Prostate gland (tissue), 2 donors: ENCODE data around the gene E2F3. TPM values are rescaled to one million over a fixed set of nuclear protein-coding genes. Genes with fewer than 3 reads are reported as not detected.

ENCODE experiments used
- DNase-seq: peaks from one replicate; pipeline ENCODE4 v3.0.0-alpha.2; 2019; ENCODE audit warnings: low spot score
- H3K27ac ChIP-seq, 2 donors: fragments of 200-600 bp; sonication (generic); 2 replicates each; pipeline ENCODE4 v1.5.1; 2017 to 2019
- H3K27me3 ChIP-seq: fragments of 200-600 bp; sonication (generic); replicated peaks from 2 replicates; pipeline ENCODE4 v1.5.1; 2019; ENCODE audit not compliant: insufficient read depth
- H3K36me3 ChIP-seq, 2 donors: fragments of 200-600 bp; sonication (generic); 1 replicate in 1 of 2; 2 replicates in 1 of 2; pipeline versions ENCODE4 v1.5.1 to v1.8.1; 2017 to 2019
- H3K4me1 ChIP-seq: fragments of 200-600 bp; sonication (generic); replicated peaks from 2 replicates; pipeline ENCODE4 v1.5.1; 2019
- H3K4me3 ChIP-seq, 2 donors: fragments of 200-600 bp; sonication (generic); 2 replicates each; pipeline ENCODE4 v1.5.1; 2017 to 2019
- H3K9me3 ChIP-seq: fragments of 200-600 bp; sonication (generic); 2 replicates; pipeline ENCODE4 v1.5.1; 2017
- CTCF ChIP-seq, 4 experiments: fragments of 200-600 bp in 2 of 4; fragments of 450-650 bp in 2 of 4; sonication (generic) in 2 of 4; IDR thresholded peaks; 1 replicate in 3 of 4; 2 replicates in 1 of 4; pipeline ENCODE4 v1.5.1; 2016 to 2019; ENCODE audit warnings: antibody characterized with exemption in 4 of 4, mild to moderate bottlenecking in 2 of 4, moderate library complexity in 2 of 4
- POLR2A ChIP-seq: fragments of 450-650 bp; IDR thresholded peaks from one replicate; pipeline ENCODE4 v1.6.1; 2016; ENCODE audit warnings: antibody characterized with exemption, mild to moderate bottlenecking
- POLR2AphosphoS5 ChIP-seq: sonication (generic); formaldehyde crosslinking; IDR thresholded peaks from one replicate; pipeline ENCODE4 v1.6.1; 2017; ENCODE audit warnings: antibody characterized with exemption
- WGBS: methylation state at CpG from one replicate; pipeline ENCODE4 v1.1.5; 2018; 5-methylcytosine and 5-hydroxymethylcytosine counted together
- intact Hi-C: fragments of 100-400 bp; cut with DNase I; formaldehyde crosslinking; loops from one replicate; pipeline ENCODE4 v1.14.2; 2022
- total RNA-seq, 2 donors: library from RNA; depleted of rRNA; stranded (reverse); fragments of >200 nt; gene quantifications; one replicate each; pipeline ENCODE4 v1.1.0, GENCODE V29; 2016

Gene E2F3
- total RNA-seq, 2 donors from 2014 or later: 3.7 to 5.5 TPM

GRCh38 chr6:20370393-20370792, 31.3 kb upstream of the E2F3 start:
- no peak for DNase-seq
- H3K4me3 ChIP-seq: no peak overlapping the region
- intact Hi-C loops: no loop called here
- TF ChIP-seq POLR2A: no peak
- no peak for TF ChIP-seq CTCF (IDR thresholded peaks at IDR 0.05)
- no peak for TF ChIP-seq POLR2AphosphoS5
- no peaks in the 10 kb centered on the region for H3K27me3 ChIP-seq
- no peak overlapping the region for H3K27ac ChIP-seq
- 92% methylated on average over 2 of the region's 2 CpGs for WGBS
- H3K36me3 ChIP-seq: no peaks in the 10 kb centered on the region
- H3K4me1 ChIP-seq: no peaks in the 10 kb centered on the region
- H3K9me3 ChIP-seq: no peaks in the 10 kb centered on the region

- Histone ChIP-seq H3K36me3 (no peaks in the 10 kb centered on the region), H3K4me3 (no peak overlapping the region), H3K27me3 (no peaks in the 10 kb centered on the region), H3K4me1 (no peaks in the 10 kb centered on the region), H3K27ac (no peak overlapping the region), H3K9me3 (no peaks in the 10 kb centered on the region)
- DNase-seq: no peak
- TF ChIP-seq POLR2A (no peak), POLR2AphosphoS5 (no peak), CTCF (IDR thresholded peaks at IDR 0.05) (no peak)
- intact Hi-C loops: no loop called here
- WGBS: 85% methylated on average over 4 of the region's 4 CpGs
Observed at GRCh38 chr6:20370801-20371200, 30.9 kb upstream of the E2F3 start.

- WGBS: 70% methylated on average over 3 of the region's 3 CpGs
Observed at GRCh38 chr6:20375436-20375835, 26.2 kb upstream of the E2F3 start.

GRCh38 chr6:20377623-20378265, 23.9 kb upstream of the E2F3 start:
- intact Hi-C loops: no loop called here
- H3K4me3 ChIP-seq: no peak overlapping the region

More at GRCh38 chr6:20375436-20375835, 26.2 kb upstream of the E2F3 start:
- Histone ChIP-seq H3K36me3 (no peaks in the 10 kb centered on the region), H3K9me3 (no peaks in the 10 kb centered on the region), H3K4me3 (no peak overlapping the region), H3K27ac (no peak overlapping the region), H3K4me1 (no peaks in the 10 kb centered on the region), H3K27me3 (no peaks in the 10 kb centered on the region)
- intact Hi-C loops: no loop called here
- TF ChIP-seq CTCF (IDR thresholded peaks at IDR 0.05) (no peak), POLR2AphosphoS5 (no peak), POLR2A (no peak)
- DNase-seq: no peak

More at GRCh38 chr6:20377623-20378265, 23.9 kb upstream of the E2F3 start:
- no peaks in the 10 kb centered on the region for H3K9me3 ChIP-seq
- no peak overlapping the region for H3K27ac ChIP-seq
- no peaks in the 10 kb centered on the region for H3K4me1 ChIP-seq
- no peaks in the 10 kb centered on the region for H3K36me3 ChIP-seq
- TF ChIP-seq CTCF (IDR thresholded peaks at IDR 0.05) (no peak), POLR2A (no peak), POLR2AphosphoS5 (no peak)
- no peak for DNase-seq
- WGBS: 42% methylated on average over 5 of the region's 5 CpGs
- no peaks in the 10 kb centered on the region for H3K27me3 ChIP-seq
